ENCODE measurements around the gene MBD4.
"Not testable (repeated sequence)": the region's sequence is repeated elsewhere in the genome, so short reads cannot be mapped to it uniquely, and the experiment has no call there.

DNA sequence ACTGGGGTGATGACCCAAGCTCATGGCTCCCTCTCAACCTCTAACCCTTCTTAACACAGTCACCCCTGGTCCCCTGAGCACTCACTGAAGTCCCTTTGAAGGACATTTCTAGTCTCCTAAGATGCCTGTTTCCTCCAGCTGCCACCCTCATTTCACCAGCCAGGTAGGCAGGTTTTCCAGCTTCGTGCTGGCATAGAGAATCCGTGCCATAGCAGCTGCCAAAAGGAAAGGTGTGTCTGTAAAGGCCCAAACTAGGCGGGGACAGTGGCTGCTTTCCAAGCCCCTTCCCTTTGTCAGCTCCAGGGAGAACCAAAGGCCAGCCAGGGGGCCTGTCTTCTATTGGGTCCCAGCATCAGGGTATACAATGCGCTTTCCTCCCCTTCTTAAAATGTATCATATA is 48.2 kb downstream of the MBD4 start:
- TF ChIP-seq, protein P1, sequence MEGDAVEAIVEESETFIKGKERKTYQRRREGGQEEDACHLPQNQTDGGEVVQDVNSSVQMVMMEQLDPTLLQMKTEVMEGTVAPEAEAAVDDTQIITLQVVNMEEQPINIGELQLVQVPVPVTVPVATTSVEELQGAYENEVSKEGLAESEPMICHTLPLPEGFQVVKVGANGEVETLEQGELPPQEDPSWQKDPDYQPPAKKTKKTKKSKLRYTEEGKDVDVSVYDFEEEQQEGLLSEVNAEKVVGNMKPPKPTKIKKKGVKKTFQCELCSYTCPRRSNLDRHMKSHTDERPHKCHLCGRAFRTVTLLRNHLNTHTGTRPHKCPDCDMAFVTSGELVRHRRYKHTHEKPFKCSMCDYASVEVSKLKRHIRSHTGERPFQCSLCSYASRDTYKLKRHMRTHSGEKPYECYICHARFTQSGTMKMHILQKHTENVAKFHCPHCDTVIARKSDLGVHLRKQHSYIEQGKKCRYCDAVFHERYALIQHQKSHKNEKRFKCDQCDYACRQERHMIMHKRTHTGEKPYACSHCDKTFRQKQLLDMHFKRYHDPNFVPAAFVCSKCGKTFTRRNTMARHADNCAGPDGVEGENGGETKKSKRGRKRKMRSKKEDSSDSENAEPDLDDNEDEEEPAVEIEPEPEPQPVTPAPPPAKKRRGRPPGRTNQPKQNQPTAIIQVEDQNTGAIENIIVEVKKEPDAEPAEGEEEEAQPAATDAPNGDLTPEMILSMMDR (conservative IDR thresholded peaks at IDR 0.05): not testable (repeated sequence)
- TF ChIP-seq ZFX (IDR thresholded peaks at IDR 0.05): not testable (repeated sequence)

Measured in C4-2B (cell line).